HG03521 (cell line): ENCODE results near the gene ISCU.

Experiments
- ATAC-seq: cut with Tn5 transposase; IDR thresholded peaks from one replicate; pipeline ENCODE4 v1.9.1; 2021; ENCODE audit warnings: mild to moderate bottlenecking, moderate library complexity; ENCODE audit not compliant: unreplicated experiment

Gene ISCU

GRCh38 chr12:108602209-108602705 lies 39.9 kb downstream of the ISCU start:
- no peak for ATAC-seq

DNA sequence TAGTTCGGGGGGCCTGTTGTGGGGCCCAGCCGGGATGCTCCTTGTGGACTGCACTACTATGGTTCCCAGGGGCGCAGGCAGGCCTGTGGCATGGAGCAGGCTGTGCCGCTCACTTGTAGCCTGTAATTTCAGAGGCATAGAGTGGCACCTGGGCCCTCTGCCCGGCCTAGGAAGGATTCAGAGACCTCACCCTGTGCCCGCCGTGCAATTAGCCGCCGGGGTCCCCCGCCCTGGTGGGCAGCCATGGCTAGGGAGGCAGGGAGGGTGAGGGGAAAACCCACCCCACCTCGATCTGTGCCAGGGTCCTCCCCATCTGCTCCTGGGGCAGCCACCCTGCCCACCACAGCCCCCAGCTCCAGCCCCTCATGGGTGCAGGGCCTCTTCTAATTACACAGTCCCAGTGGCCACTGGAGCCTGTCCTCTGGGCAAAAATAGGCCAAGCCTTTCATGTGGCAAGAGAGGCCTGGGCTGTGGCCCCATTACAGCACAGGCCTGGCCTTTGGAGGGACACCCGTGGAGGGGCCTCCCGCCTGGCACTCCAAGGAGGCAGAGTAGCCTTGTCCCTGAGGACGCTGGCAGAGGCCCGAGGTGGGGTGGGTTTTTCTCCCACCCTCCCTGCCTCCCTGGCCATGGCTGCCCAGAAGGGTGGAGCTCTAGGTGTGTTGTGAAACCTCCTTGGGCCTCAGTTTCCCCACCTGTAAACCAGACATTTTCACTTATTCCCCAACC lies 40.7 kb downstream of the ISCU start:
- no peak for ATAC-seq

DNA sequence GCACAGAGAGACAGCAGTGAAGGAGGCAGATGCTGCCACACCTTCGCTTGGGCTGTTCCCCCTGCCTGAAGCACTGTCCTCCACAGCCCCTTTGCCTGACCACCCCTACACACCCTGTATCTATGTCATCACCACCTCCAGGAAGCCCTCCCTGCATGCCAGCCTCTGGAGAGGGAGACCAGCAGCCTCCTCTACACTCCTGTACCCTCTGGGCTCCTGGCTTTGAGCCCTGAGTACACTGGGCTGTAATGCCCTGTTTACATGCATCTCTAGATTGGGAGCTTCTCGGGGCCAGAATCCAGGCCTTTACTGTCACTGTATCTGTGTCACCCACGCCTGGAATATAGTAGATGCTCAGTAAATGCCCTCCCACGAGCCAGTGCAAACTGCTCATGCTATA lies 41.3 kb downstream of the ISCU start:
- no peak for ATAC-seq

- no peak for ATAC-seq
Measured at GRCh38 chr12:108604208-108604941, 42.0 kb downstream of the ISCU start.

- ATAC-seq = no peak
Measured at GRCh38 chr12:108605000-108605689, 42.7 kb downstream of the ISCU start.

DNA sequence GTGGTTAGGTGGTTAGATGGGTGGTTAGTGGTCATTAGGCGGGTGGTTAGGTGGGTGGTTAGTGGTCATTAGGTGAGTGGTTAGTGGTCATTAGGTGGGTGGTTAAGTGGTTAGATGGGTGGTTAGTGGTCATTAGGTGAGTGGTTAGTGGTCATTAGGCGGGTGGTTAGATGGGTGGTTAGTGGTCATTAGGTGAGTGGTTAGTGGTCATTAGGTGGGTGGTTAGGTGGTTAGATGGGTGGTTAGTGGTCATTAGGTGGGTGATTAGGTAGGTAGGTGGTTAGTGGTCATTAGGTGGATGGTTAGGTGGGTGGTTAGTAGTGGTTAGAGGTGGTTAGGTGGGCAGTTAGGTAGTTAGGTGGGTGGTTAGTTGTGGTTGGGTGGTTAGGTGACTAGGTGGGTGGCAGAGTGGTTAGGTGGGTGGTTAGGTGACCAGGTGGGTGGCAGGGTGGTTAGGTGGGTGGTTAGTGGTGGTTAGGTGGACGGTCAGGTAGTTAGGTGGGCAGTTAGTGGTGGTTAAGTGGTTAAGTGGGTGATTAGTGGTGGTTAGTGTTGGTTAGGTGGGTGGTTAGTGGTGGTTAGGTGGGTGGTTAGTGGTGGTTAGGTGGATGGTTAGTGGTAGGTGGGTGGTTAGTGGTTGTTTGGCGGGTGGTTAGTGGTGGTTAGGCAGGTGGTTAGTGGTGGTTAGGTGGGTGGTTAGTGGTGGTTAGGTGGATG lies 43.5 kb downstream of the ISCU start:
- ATAC-seq = no peak

GRCh38 chr12:108606492-108606891 lies 44.1 kb downstream of the ISCU start:
- ATAC-seq = no peak

DNA sequence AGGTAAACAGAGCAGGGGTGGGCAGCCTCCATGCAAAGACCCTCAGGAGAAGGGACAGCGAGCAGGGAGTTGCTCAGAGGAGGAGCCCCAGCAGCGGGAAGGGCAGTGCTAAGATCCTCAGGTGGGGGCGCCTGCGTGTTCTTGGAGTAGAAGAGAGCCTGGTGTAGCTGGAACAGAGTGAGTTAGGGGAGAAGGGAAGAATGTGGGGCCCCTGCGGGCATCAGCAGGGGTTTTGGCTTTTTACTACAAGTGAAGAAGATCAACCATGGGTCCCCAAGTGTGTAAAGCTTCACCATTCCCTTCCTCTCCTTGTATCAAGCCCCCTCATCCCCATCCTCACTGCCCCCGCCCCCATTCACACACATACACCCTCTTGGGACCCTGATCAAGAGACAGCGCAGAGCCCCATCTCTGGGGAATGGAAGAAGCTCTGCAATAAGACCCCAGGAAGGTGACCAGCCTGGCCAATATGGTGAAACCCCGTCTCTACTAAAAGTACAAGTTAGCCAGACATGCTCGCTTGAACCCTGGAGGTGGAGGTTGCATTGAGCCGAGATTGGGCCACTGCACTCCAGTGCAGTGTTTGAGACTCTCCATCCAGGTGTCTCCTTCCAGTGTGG lies 45.7 kb downstream of the ISCU start:
- ATAC-seq = no peak

- no peak for ATAC-seq
Measured at GRCh38 chr12:108608616-108609015, 46.2 kb downstream of the ISCU start.

DNA sequence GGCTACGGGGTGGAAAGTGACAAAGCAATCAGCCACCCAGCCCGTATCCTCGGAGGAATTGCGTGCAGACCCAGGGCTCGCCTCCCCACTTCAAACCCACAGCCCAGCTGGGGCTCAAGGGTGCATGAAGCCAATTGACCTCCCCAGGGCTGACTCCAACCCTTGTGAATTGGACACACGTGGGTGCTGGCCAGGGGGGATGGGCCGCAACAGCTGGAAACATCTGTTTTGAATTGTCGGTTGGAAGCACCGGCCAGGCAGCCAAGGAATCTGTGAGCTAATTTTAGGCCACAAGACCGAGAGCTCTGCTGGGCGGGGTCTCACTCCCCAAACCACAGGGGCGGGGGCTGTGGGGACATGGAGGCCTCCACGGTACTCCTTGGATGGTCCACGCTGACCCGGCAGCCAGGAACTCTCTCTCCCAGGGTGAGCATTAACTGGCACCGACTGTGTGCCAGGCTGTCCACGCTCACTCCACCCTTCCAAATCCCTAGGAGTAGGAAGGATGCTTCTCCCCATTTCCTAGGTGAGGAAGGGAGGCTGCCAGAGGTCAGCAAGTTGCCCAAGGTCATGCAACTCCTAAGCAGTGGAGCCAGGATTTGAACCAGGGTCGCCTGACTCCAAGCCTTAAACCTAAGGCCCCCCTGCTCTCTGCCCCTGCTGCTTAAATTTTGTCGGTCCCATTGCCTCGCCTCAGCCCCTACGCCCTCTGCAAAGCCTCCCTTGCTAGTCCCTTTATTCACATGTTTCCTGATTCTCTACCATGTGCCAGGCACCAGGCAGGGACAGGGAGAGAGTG lies 47.3 kb downstream of the ISCU start:
- no peak for ATAC-seq

DNA sequence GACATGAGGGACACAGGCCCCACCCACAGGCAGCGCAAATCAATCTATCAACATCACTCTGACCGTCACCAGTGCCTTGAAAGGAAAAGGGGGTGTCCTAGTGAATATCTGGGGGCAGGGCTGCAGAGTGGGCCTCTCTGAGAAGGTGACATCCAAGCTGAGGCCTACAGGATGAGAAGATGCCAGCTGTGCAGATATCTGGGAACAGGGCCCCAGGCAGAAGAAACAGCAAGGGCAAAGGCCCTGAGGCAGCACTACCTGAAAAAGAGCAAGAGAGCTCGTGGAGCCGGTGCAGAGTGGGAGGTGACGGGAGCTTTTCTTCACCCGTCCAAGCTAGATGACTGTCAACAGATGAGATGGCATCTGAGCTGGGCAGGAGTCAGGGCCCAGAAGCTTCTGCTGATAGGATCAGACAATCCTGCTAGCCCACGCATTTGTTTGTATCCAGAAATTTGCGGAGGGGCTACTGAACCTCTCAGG lies 48.0 kb downstream of the ISCU start:
- ATAC-seq = no peak

DNA sequence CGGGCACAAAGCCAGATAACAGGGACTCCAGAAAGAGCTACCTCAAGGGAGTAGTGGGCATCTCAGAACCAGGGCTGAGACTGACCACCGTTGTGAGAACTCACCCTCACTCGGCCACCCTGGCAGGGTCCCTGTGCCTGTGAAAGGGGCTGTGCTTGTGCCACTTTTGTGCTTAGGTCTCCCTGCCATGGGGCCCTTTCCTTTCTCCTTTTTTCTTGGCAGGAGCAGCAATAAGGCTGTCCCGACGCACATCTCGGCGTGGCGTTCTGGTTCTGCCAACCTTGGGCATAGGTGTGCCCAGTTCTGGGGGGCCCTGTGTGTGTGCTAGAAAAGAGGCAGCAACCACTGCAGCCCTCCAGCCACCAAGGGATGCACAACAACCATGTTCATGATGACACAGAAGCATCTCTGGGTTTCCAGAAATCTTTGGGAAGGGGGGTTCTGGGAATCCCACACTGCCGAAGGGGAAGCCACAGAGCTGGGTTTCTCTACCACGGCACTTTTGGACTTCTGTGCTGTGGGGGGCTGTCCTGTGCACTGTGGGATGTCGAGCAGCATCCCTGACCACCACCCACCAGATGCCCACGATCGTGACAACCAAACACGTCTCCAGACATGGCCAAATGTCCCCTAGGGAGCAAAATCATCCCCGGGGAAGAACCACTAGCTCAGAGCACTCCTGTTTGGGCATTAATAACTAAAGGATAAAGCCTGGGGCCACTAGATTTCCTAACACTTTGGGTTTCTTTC lies 48.6 kb downstream of the ISCU start:
- no peak for ATAC-seq

GRCh38 chr12:108611884-108612415 lies 49.6 kb downstream of the ISCU start:
- ATAC-seq = no peak

- ATAC-seq = no peak
Measured at GRCh38 chr12:108612788-108613282, 50.4 kb downstream of the ISCU start.

DNA sequence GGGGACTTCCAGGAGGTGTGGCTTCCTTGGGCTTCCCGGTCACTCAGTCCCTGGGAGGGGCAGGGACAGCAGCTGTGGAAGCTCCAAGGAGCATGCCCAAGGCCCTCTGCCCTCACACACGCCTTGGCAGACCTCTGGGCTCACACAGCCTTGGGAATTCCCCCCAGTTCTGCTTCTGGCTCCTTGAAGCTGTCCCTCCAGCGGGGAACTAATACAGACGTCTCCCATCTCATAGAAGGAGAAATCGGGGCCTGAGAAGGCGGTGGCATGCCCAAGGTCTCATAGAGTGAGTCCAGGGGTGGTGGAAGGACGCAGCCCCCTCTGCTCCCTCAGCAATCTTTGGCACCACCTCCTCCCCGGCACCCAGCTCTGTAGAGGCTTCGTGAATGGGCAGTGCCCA lies 51.2 kb downstream of the ISCU start:
- no peak for ATAC-seq

- no peak for ATAC-seq
Measured at GRCh38 chr12:108614041-108614440, 51.6 kb downstream of the ISCU start.

- no peak for ATAC-seq
Measured at GRCh38 chr12:108614639-108615038, 52.2 kb downstream of the ISCU start.

GRCh38 chr12:108615918-108616317 lies 53.5 kb downstream of the ISCU start:
- no peak for ATAC-seq

DNA sequence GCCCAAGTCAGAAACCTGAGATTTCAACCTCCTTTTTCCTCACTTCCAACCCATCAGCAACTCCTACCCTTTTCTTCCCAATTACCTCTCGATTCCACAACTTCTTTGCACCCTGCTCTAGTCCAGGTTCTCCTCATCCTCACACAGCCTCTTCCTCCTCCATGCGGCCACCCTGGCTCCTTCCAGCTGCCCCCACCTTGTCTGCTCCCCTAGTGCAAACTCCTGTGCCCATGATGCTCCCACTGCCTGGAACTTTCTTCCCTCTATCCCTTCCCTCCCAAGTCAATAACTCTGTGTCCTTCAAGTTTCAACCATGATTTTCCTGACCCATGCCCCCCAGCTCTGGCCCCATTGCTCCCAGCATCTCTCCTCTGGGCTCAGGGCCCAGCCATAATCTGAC lies 54.0 kb downstream of the ISCU start:
- no peak for ATAC-seq
